Cerebellar cortex (tissue), 1 donor: ENCODE data around the gene CCDC141.
"Not testable (repeated sequence)": the region's sequence is repeated elsewhere in the genome, so short reads cannot be mapped to it uniquely, and the experiment has no call there.

Source experiments
- DNase-seq: peaks from one replicate; pipeline ENCODE4 v3.0.0-alpha.2; 2015; ENCODE audit warnings: low spot score

CCDC141 gene, protein sequence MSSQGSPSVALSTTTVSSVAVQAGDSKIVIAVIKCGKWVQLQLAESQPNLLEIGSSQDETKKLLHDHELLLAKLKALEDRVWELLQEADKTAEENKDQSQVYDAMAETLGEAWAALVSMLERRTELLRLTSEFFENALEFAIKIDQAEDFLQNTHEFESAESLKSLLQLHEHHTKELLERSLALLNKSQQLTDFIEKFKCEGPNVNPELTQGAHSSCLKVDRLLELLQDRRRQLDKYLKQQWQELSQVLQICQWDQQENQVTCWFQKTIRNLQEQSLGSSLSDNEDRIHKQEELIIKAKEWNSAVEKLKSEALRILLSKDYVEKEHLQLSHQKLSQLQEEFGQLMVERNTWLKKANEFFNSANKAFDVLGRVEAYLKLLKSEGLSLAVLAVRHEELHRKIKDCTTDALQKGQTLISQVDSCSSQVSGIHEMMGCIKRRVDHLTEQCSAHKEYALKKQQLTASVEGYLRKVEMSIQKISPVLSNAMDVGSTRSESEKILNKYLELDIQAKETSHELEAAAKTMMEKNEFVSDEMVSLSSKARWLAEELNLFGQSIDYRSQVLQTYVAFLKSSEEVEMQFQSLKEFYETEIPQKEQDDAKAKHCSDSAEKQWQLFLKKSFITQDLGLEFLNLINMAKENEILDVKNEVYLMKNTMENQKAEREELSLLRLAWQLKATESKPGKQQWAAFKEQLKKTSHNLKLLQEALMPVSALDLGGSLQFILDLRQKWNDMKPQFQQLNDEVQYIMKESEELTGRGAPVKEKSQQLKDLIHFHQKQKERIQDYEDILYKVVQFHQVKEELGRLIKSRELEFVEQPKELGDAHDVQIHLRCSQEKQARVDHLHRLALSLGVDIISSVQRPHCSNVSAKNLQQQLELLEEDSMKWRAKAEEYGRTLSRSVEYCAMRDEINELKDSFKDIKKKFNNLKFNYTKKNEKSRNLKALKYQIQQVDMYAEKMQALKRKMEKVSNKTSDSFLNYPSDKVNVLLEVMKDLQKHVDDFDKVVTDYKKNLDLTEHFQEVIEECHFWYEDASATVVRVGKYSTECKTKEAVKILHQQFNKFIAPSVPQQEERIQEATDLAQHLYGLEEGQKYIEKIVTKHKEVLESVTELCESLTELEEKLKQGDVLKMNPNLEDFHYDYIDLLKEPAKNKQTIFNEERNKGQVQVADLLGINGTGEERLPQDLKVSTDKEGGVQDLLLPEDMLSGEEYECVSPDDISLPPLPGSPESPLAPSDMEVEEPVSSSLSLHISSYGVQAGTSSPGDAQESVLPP (N-terminal part only)

DNA sequence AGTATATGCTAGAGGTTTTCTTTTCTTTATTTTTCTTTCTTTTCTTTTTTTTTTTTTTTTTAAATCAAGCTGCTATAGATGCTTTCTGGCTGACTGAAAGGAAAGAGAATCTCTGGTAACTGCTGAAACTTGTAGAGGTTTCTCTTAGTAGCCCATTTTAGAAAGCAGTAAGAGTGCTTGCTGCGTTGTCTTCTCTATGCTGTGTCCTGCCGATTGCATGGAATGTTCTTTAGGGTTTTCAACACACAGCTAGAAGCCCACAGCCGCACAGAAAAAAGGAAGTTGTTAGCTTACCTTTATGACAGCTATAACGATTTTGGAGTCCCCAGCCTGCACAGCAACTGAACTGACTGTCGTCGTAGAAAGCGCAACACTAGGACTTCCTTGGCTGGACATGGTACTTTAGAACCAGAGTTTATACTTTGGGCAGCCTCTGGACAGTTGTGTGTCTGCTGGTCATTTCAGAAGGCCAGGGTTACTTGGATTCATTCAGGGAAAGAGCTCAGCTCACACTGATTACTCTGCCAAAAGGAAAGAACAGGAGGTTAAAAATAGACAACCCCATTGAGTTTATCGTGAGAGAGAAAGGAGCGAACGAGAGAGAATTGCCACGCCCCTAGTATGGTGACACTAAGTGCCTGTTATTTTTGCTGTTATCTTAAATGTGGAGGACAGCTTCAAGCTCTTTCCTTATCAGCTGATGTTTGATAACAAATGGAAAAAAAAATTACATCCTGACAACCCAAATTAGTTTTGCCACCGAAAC lies at the start of gene CCDC141:
Gene CCDC141, minus strand, starts transcription at position 592 of the 766 bp plus-strand sequence. Its CDS starts 196 bp downstream, at position 396.
- no peak for DNase-seq

DNA sequence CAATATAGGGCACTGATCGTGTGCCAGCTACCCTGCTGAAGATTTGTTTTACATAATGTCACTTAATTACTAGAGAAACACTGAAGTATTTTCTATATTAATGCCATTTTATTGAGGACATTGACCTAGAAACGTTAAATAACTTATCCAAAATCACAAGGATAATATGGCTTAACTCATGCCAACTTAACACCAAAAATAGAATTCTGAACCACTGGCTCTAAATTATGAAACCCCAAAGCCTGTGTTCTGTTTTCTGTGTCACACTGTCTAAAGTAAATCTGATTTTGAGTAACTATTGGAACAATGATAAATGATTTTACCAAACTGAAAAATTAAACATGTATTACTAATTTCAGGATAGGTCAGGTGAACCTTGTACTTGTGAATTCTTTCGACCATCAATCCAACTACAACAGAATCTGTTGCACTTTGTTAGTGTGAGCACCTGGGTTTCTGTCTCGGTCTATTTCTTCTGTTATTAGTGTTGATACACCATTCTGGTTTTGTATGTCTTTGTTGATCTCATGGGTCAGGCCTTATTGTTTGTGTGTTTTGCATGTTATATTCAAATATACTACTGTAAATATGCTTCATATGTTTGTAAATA lies 48.2 kb upstream of the CCDC141 start:
- DNase-seq, result no peak

DNA sequence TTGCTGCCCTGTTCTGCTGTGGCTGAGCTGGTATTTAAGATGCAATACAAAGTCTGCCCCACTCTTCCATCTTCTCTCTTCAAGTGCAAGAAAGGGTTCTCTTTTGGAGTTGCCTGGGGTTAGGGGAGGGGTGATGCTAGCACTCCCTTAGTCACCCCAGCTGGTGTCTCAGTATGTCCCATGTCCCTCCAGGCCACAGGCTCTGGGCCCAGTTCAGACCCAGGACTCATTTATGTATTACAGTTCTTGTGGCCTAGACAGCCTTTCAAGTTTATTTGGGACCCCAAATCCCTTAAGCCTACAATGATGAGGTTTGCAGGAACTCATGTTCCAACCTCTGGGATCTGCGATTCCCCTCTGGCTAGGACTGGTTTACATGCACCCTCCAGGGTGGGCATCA lies 47.2 kb upstream of the CCDC141 start:
- DNase-seq, result no peak

DNA sequence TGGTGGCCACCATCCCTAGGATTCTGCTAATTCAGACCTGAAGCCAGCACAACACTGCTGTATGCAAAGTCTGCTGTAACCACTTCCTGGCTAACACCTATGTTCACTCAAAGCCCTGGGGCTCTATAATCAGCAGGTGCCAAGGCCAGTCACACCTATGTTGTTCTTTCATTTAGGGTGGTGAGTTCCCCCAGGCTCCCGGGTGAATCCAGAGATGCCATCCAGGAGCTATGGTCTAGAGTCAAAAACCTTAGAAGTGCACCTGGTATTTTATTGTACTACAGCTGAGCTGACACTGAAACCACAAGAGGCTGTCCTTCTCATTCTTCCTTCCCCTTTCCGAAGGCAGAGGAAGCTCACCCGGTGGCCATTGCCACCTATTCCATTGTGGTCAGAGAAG lies 46.2 kb upstream of the CCDC141 start:
- no peak for DNase-seq

DNA sequence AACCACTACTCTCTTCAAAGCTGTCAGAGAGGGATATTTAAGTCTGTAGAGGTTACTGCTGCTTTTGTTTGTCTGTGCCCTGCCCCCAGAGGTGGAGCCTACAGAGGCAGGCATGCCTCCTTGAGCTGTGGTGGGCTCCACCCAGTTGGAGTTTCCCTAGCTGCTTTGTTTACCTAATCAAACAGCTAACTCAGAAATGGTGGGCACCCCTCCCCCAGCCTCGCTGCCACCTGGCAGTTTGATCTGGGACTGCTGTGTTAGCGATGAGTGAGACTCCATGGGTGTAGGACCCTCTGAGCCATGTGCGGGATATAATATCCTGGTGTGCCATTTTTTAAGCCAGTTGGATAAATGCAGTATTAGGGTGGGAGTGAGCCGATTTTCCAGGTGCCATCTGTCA lies 43.0 kb upstream of the CCDC141 start:
- DNase-seq, result not testable (repeated sequence)

DNA sequence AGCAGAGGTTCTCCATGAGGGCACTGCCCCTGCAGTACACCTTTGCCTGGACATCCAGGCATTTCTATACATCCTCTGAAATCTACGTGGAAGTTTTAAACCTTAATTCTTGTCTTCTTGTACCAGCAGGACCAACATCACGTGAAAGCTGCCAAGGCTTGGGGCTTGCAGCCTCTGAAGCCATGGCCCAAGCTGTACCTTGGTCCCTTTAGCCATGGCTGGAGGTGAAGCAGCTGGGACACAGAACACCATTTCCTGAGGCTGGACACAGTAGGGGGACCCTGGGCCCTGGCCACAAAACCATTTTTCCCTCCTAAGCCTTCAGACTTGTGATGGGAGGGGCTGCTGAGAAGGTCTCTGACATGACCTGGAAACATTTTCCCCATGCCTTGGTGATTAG lies 32.8 kb upstream of the CCDC141 start:
- no peak for DNase-seq

DNA sequence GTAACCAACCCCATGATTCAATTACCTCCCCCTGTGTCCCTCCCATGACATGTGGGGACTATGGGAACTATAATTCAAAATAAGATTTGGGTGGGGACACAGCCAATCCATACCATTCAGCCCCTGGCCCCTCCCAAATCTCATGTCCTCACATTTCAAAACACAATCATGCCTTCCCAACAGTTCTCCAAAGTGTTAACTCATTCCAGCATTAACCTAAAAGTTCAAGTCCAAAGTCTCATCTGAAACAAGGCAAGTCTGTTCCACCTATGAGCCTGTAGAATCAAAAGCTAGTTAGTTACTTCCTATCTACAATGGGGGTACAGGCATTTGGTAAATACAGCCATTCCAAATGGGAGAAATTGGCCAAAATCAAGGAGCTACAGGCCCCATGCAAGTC lies 32.0 kb upstream of the CCDC141 start:
- DNase-seq, result no peak

DNA sequence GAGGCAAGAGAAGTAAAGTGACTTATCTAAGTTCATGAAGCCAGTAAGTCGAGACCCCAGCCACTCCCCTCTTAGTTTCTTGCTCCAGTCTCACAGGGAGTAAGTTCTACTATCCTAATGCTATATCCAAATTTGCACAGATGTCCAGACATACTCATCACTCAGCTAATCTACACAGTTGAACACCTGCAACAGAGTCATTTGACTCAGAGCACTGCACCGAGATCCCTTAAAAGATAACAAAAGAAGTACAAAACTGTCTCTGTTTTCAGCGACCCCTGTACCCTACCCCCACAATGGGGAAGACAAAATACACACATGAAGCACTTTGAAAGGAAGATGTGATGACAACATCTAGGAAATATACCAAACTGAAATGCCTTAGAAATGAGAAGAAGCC lies 22.6 kb upstream of the CCDC141 start:
- no peak for DNase-seq

DNA sequence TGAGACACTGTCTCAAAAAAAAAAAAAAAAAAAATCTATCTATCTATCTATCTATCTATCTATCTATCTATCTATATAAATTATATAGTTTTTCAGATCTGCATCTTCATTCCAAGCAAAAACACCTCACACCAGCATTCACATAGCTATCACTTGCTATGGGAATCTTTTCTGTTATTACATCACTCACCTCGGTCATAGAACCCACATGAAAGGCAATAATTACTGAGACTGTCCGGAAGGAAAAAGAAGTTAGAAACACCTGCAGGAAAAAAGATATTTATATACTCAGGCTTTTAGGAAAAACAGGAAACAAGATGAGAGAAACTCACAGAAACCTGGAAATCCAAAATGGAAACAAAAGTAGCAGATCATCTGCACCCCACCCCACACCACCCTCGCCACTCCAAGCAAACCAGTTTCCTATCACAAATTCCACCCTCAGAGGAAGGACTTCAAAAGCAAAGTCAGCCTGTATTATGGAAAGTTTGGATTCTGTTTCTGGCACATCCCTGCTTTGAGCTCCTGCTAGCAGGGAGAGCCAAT lies 21.9 kb upstream of the CCDC141 start:
- no peak for DNase-seq

DNA sequence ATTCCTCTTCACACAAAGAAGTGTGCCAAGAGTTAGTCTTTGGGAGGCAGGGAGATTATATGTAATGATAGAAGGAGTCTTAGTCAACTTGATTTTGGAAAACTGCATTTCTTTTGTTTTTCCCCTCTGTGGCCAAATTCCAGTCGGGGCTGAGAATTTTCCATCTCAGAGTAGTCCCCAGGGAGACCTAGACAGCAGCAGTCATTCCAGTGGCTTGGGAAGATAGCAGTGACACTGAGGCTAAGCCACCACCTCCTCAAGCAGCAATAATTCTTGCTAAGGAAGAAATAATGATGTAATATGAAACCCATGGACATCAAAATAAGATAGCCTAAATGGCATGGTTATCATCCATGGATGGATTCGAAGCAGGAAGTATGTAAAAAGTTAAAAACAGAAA lies 21.0 kb upstream of the CCDC141 start:
- DNase-seq, result no peak

DNA sequence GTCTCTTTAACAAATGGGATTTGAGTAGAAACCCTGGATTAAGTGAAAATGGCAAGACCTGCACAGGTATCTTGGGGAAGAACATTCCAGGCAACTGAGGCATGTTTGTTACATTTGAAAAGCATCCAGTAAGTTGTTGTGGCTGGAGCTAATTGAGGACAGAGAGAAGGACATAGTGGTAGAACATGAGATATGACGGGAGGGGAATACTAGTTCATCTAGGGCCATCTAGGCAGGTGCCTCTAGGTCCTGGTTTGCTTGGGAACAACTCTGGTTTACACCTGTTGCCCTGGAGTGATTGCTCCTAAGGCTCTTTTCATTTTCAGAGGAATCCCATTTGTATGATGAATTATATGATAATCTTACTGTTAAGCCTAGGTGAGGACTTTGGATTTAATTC lies 19.7 kb upstream of the CCDC141 start:
- DNase-seq, result no peak

DNA sequence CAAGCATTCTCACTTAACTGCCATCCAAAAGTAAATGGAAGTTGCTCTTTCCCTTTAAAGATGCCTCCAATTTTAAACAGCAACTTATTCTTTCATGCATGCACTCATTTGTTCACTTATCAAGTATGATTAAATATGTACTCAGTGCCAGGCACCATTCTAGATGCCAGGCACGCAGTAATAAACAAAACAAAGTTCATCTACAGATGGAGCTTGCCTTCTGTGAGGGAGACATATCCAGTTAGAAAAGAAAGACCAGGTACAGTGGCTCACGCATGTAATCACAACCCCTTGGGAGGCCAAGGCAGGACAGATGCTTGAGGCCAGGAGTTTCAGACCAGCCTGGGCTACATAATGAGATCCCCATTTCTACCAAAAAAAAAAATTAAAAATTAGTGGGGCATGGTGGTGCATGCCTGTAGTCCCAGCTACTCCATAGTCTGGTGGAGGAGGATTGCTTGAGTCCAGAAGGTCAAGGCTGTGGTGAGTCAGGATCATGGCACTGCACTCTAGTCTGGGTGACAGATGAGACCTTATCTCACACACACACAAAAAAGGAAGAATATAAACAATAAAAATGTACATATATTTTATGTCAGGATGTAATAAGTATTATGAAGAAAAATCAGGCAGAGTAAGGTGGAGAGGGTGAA lies 19.2 kb upstream of the CCDC141 start:
- no peak for DNase-seq

DNA sequence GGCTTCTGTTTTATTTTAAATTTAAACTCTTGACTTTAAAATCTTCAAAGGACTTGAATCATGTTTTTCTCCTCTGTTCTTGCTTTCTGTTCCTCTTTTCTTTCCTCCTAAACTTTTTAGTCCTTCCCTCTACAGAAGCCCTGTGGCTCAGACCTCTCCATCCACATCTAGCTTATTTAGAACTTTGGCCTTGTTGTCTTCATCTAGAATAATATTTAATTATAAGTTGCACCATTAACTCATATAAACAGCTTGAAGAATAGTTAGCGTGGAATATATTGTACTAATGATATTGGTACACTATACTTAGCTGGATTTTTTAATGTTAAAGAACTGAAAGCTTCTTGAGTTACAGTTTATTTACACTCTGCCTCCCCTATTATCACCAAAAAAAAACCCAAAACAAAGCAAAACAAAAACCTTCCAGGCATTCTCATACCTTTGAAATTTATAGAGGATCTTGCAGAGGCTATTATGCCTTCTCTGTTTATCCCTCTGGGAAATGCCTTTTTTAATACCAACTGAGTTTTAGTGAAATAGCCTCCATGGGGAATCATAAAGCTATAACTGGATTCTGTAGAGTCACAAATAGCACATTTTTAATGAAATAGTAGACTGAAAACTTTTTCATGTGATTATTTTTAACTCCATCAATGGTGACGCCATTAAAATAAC lies 9.2 kb upstream of the CCDC141 start:
- no peak for DNase-seq

DNA sequence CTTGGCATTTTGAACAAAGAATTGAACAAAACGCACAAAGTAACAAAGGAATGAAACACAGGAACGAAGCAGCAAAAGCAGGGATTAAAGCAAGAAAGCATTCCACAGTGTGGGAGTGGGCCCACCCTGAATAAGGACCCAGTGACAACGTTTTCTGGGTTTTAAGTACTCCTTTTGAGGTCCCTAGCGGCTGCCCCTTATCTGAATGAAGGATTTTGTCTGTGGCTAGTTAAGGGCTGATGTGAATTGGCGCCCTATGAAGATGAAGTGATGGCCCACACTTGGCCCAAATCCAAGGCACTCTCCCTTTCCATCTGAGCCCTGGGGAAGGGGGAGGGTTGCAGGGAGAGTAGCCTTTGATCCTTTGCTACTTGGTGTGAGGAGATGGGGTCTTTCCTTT lies 7.8 kb upstream of the CCDC141 start:
- no peak for DNase-seq

DNA sequence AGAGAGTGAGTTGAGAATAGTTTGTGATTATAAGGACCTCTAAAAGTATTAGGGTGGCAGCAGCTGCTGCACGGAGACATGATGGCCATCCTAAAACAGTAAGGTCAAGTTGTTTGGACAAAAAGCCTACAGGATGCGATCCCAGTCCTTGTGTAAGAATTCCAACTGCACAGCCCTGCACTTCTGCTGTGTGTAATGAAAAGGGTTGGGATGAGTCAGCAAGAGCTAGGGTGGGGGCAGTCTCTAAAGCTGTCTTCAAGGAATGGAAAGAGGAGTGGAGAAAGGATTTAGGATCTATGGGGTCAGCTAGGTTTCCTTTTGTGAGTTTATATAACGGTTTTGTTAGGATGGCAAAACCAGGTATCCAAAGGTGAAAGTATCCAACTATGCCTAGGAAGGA lies 3.6 kb upstream of the CCDC141 start:
- not testable (repeated sequence) for DNase-seq

DNA sequence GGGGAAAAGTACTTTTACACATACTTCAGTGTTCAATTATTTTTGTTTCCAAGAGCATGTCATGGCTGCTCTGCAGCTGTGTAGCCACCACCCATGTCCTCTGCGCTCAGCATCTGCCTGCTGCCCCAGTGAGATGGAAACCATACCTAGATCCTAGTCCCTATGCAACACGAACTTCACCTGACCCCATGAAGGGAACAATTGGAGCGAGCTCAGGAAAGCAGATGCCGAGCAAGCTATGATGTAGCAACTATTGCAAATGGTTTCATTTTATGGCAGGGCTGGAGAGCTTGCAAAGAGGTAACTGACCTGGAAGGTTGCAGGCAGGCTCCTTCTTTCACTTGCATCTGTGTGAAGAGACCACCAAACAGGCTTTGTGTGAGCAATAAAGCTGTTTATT lies 1.3 kb upstream of the CCDC141 start:
- DNase-seq, result no peak

DNA sequence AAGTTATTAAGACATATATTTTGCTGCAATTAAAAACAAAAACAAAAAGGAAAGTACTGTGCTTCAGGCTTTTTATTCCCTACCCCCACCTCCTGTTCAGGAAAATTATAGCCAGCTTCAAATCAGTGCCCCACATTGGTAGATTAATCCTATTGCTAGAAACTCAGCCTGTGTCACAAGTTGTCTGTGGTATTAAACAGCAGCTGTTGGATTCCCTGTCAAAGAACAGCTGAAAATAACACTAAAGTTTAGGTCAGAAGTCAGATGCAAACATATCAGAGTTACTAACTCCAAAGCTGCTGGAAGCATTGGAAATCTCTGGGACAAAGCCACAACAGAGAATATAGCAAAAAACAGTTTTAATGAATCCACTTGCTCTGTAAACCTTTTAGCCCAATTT lies 818 bp upstream of the CCDC141 start:
- DNase-seq, result no peak

DNA sequence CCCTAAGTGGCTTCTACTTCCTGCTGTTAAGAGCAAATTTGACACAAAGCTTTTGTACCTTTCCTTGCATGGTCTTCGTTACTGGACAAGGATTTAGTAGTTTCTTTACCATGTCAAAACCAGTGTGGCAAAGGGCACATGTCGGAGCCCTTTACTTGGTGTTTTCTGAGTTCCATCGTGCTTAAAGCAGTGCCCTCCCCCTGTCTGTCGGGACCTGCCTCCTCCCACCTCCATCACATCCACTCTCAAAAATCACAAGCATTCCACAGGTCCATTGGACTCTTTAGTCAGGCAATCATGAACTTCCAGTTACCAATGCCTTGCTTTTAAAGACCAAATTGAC lies 763 bp downstream of the CCDC141 start:
- no peak for DNase-seq

DNA sequence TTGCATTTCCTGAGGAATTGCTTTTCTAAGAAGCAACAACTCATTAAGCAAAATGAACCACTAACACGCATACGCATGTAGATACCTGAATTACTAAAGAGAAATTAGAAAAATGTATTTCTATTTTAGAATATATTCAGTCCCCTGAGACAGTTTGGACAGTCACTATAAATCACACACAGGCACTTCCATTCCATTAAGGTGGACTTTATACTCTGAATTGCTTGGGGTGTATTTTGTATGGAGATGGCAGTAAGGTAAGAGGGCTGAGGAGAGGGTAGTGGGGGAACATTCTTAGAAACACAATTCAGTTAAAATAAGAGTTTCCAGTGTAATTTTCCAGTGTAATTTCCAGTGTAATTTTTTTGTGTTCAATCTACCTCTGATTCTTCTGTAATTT lies 1.8 kb downstream of the CCDC141 start:
- no peak for DNase-seq

DNA sequence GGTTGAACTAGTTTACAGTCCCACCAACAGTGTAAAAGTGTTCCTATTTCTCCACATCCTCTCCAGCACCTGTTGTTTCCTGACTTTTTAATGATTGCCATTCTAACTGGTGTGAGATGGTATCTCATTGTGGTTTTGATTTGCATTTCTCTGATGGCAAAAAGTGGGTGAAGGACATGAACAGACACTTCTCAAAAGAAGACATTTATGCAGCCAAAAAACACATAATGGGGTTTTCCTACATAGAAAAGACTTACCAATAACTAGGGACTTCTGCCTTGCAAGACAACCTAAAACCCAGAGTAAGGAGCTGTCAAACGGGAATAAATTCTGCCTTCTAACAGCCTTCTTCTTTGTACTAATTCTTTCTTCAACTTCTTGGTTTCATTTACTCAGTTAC lies 4.3 kb downstream of the CCDC141 start:
- not testable (repeated sequence) for DNase-seq
